ENCODE results near the gene DLG5. TPM values are rescaled to one million over a fixed set of nuclear protein-coding genes. Genes with fewer than 3 reads are reported as not detected.

The DLG5 gene
- total RNA-seq, 1 donor from 2014 or later: 25.2 TPM

GRCh38 chr10:77819210-77820112 is 107.1 kb downstream of the DLG5 start:
- no peak for DNase-seq

- DNase-seq: no peak
Measured at GRCh38 chr10:77818378-77818777, 108.2 kb downstream of the DLG5 start.

DNA sequence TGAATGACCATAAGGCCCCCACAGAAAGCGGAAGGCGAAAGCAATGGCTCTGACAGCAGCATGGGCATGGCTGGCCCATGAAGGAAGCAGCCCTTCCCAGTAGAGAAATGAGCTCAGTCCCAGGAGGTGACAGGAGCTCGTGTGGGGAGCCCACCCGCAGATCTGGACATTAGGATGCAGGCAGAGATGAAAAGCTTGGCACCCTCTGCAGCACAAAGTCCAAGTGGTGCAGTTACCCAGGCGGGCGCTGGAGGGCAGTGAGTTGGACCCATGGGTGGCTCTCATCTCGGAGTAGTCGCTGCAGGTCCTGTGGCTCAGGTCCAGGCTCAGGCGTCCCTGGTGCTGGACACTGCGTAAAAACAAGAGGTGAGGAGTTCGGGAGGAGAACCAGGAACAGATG is 109.0 kb downstream of the DLG5 start:
- DNase-seq: no peak

DNA sequence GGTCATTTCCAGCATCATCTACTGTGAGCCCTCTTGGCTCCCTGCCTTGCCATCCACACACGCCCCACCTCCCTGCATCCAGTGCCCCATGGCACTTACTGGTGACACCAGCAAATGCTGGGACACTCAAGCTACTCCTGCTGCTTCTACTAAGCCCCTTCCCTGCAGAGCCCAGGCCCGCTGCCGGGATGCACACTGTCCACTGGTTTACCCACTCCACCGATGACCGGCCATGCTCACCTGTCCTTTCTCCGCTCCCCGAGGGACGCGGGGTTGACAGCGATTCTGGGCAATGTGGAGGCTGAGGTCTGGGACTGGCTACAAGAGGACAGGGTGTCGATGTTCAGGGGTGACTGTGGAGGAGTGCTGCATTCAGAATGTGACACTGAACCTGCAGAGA is 110.2 kb downstream of the DLG5 start:
- DNase-seq: no peak

- no peak for DNase-seq
Measured at GRCh38 chr10:77812741-77813140, 113.8 kb downstream of the DLG5 start.

DNA sequence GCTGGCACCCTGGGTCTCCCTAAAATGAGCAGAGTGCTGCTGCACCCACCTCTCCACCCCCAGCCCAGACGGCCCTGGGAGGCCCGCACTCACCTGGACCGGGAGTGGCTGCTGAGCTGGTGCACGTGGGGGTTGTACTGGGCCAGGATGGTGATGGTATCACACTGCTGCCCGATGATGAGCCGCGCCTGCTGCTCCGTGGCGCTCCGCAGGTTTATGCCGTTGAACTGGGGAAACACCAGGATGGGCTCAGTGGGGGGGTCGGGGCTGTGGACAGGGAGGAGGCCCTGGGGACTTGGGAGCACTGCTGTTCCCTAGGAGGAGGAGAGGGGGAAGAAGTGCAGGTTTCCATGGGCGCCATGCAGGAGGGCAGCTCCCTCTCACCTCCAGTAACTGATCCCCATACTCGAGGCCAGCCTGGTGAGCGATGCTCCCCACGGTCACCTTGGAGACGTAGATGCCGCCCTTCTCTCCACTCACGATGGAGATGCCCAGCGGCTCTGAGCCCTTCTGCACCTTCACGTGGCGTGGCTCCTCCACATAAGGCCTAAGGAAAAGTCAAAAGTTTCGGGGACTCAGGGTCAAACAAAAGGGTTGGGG is 114.6 kb downstream of the DLG5 start:
- DNase-seq: no peak

DNA sequence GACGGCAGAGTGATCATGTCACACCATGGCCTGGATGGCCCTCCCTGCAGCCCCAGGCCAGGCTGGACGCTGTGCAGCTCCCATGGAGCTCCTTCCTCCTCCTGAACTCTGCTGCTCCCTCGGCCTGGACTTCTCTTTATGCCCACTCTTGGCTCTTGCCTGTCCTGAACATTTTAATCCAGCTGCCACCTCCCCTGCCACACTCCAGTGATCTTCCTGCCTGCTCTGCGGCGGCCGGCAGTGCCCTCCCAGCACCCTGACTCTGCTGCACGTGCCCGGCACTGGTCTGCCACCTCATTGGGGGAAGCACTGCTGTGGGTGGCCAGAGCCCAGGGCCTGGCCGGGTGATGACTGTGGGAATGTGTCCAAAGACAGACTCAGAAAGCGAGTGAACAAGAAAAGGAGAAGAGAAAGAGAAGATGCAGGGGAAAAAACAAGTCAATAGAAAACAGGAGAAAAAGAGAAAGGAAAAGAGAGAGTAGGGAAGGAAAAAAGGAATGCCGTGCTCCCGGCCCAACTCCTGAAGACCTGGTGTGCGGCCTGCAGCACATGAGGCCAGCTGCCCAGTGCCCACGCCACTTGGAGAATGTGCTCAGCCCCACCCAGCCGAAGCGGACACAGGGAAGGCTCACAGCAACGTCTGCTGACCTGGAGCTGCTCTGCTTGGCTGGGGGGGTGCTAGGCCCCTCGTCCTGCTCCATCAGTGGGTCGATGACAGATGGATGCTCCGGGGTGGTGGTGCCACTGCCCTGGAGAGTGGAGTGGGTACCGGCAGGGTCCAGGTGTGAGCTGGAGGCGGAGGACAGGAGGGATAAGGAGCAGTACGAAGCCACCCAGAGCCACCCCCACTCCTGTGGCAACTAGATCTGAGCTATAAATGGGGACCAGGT is 115.9 kb downstream of the DLG5 start:
- DNase-seq: no peak

DNA sequence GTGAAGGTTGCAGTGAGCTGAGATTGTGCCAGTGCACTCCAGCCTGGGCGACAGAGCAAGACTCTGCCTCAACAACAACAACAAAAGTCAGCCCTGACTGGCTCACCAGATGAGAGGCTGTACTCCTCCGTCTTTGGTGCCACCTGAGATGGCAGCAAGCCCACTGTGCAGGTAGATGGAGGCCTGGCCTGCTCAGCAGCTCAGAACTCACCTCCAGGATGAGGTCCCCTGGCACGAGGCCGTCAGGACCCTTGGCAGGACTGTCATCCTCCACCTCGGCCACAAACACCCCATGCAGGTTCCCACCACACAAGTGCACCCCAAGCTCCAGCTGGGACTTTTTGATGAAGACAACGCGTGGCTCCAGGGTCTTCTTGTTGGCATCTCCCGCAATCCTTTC is 117.2 kb downstream of the DLG5 start:
- DNase-seq: no peak

GRCh38 chr10:77807706-77808105 is 118.8 kb downstream of the DLG5 start:
- no peak for DNase-seq

GRCh38 chr10:77806511-77807157 is 119.9 kb downstream of the DLG5 start:
- no peak for DNase-seq

DNA sequence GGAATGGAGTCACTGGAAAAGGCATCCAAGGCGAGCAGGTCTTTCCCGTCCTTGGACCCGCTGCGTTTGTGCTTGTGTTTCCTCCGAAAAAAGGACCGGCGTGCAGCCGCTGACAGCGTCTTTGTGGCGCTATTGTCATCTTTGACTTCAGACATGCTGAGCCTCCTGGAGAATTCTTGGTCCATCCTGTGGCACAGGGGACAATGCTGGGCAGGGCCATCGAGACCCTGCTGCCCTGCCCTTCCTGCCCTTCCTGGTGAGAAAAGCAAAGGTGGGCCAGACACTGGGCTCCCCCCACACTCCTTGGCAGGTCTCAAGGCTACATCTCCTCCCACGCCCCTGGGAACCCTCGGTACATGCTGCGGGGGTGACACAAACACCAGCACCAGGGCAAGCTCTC is 120.9 kb downstream of the DLG5 start:
- no peak for DNase-seq

DNA sequence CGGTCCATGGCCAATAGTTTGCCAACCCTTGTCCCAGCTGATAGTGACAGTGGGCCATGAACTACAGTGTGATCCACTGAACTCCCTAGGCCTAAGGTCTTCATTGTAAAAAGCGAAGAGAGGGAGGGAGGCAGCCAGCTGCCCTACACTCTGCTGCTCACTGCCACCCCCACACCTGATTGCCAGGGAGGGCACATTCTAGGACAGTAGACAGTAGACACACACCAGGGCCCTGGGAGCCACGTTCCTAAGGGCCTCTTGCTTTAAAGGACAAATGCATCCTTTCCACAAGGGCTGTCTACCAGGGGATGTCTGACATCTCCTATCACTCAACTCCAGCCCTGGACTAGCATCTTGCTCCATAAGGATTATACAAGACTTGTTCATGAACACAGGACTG is 122.2 kb downstream of the DLG5 start:
- DNase-seq: no peak

GRCh38 chr10:77801474-77802161 is 124.9 kb downstream of the DLG5 start:
- DNase-seq: no peak

DNA sequence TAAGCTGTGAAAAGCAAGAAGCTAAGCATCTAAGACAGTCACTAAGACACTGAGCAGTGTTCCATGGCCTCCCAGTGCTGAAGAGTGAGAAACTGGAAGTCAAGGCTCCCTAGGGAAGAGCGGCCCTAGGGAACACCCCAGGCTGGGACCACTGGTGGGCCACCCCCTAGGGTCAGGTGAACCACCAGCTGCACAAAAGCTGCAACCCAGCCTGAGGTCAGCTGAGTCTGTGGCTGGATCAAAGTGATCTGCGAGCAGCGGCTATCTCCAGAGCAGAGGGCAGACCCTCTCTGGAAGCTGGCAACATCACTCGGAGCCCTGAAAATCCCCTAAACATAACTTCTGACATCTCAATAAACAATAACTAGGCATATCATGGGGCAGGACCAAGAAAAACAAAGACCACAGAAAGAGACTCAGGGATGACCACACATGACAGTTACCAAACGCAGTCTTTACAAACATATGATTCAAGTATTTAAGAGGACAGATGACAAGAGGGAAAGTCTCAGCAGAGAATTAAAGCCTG is 125.8 kb downstream of the DLG5 start:
- no peak for DNase-seq

DNA sequence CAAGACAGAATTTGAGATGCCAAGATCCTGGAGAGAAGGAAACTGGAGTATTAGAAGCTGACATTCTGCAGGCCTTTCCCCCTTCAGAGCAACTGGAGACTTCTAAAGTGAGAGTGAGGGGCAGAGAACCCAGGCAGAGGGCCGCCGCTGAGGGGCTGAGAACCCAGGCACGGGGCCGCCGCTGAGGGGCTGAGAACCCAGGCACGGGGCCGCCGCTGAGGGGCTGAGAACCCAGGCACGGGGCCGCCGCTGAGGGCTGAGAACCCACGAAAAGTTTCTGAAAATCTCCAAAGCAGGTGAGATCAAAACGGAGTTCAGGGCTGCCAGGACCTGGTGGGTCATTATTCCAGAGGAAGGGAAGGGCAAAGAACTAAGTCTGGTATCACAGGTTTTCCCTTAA is 126.2 kb downstream of the DLG5 start:
- no peak for DNase-seq

DNA sequence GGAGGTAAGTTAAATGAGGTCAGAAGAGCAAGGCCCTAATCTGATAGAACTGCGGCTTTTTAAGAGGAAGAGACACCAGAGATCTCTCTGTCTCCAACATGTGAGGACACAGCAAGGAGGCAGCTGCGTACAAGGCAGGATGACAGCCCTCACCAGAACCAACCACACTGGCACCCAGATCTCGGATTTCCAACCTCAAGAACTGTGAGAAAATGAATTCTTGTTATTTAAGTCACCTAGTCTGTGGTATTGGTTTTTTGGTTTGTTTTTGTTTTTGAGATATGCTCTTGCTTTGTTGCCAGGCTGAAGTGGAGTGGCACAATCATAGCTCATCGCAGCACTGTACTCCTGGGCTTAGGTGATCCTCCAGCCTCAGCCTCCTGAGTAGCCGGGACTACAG is 127.2 kb downstream of the DLG5 start:
- no peak for DNase-seq

DNA sequence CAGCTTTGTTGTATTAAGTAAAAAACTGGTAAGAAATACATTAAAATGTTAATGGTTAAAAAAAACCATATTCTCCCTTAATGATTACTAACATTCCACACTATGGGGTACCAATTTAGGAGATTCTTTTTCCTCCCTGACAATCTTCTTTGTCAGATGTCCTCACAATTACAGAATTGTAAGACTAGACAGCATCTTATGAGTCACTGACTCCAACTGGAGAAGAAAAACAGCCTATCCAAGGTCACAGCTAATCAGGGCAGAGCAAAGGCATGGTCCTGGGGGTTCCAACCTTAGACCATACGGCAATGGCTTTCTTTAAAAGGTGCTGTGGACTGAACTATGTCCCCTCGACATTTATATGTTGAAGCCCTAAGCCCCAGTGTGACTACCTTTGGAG is 127.6 kb downstream of the DLG5 start:
- DNase-seq: no peak

GRCh38 chr10:77796311-77796915 is 130.1 kb downstream of the DLG5 start:
- no peak for DNase-seq

DNA sequence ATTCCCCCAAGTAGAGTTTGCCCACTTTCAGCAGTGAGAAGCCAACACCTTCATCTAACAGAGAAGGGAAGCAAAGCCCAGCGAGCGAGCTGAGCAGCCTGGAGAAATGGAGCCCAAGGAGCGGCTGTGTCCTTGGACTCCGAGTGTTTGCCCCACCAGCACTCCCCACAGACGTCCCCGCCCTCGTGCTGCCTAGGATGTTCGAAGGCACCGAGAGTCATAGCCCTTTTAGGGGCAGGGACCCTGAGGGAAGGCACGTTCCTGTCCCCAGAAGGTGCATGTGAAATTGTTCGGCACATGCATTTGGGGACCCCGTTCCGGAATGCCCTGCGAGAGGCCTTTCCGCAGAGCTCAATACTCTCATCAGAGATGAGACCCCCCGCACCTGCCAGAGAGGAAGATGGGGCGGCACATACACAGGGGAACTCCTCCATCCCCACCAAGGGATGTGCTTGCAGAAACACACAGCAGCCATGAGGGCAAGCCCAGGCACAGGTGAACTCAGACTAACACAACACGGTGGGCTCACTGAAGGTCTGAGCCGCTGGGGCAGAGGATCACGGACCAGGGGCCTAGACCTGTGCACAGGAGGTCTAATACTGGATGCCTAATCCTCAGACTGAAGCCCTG is 131.0 kb downstream of the DLG5 start:
- DNase-seq: no peak
